Activated CD4-positive, alpha-beta T cell treated with anti-CD3 and anti-CD28 coated beads, Interleukin-2, amount 50 U/mL, for 4 hours (primary cell): ENCODE measurements around the gene PTGDR2.

Source experiments
- DNase-seq, 2 experiments: peaks; one replicate each; pipeline ENCODE4 v3.0.0-alpha.2; 2020

Gene PTGDR2

GRCh38 chr11:60858731-60859464 lies 3.1 kb upstream of the PTGDR2 start:
- DNase-seq: no peak

GRCh38 chr11:60858236-60858635 lies 2.5 kb upstream of the PTGDR2 start:
- no peak for DNase-seq

- no peak for DNase-seq
Measured at GRCh38 chr11:60857378-60858232, 1.9 kb upstream of the PTGDR2 start.

DNA sequence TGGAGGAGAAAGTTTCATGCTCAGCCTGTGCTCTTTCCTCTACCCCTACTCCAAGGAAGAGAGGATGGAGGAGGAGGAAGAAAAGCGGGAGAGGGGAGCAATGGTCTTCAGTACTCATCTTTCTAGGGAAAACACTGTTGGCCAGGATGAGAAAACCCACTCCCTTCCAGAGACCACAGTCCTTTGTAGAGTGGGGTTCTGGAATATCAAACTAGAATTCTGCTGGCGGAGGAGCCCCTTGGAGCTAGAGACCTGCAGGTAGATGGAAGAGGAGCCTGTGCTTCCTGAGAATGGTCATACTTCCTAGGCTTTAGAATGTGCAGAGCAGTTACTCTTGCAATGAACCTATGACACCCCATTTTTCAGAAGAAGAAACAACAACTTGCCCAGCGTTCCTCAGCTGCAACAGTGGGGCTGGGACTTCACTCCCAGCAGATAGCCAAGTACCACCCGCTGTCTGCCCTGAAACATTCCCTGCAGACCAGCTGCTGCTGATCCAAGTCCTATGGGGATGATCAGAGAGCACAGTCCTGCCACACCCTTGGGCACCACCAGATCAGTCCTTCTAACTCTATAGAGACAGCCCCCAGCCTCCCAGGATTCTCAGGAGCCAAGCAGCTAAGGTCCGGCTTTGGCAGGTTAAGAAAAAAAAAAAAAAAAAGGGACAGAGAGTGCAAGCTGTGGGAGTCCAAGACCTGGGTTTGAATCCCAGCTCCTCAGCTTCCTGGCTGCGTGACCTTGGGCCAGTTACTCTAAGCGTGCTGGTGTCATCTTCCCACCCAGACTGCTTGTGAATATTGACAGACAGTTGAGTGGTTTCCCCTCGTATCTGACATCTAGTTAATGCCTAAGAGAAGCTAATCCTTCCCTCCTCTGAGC lies 664 bp downstream of the PTGDR2 start:
- no peak for DNase-seq

- no peak for DNase-seq
Measured at GRCh38 chr11:60854140-60854846, 1.5 kb downstream of the PTGDR2 start.

DNA sequence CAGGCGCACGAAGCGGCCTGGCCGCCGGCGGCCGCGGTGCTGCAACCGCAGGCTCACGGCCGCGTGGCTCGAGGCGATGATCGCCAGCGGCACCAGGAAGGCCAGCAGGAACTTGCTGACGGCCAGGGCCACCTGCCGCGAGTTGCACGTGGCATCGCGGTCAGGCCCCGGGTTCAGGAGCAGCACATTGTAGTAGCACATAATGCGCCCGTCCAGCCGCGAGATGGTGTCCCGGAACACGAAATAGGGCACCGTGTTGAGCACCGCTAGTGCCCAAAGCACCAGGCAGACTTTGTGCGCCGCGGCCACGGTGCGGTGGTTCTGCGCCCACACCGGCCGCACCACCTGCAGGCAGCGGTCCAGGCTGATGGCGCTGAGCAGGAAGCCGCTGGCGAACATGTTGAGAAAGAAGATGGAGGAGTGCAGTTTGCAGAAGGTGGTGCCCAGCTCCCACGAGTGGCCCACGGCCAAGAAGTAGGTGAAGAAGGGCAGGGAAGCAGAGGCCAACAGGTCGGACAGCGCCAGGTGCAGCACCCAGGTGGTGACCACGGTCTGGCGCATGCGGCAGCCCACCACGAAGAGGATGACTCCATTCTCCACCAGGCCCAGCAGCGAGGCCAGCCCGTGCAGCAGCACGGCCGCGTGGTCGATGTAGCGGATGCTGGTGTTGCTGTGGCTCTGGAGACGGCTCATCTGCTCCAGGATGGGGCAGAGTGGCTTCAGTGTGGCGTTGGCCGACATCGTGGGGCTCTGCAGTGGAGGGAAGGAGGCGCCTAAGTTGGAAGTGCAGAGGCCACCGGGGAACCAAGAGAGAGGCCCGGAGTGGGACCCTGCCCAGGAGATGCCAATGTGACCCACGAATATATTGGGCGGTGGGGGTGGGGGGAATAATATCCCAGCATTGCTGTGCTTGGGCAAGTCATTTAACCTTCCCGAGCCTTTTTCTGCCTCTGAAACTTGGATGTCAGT lies 2.5 kb downstream of the PTGDR2 start:
- DNase-seq: no peak

- DNase-seq: no peak
Measured at GRCh38 chr11:60852117-60852981, 3.4 kb downstream of the PTGDR2 start.

DNA sequence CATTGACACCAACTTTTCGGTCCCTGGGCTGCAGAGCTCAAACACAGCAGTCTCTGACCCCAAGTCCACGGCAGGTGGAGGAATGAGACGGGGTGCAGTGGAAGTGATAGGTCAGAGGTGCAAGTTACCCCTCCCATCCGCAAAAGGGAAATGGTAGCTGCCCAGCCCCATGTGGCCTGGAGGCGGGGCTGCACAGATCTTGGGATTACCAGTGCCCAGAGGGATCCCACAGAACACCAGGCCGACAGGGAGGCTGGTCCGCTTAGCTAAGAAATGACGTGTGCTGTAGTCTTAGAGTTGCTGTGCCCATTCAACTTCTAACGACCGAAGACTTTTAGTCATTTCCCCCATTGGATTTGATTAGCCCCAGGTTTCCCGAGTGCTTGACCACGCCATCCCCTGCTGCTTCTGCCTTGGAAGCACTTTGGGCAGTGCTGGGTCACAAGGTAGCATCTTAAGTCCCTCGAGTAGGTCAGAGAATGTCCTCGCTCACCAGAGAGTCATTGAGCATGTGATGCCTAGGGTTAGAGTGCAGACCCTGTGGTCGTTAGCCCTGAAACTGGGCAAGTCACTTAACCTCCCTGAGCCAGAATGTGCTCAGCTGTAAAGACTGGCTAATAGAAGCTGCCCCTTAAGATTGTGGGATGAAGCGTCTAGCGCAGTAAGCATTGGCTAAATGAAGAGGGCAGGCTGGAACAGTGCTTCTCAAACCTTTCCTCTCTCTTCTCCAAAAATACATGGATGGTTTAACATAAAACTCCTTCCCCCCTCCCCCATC lies 4.2 kb downstream of the PTGDR2 start:
- no peak for DNase-seq

- DNase-seq: no peak
Measured at GRCh38 chr11:60849641-60850520, 5.9 kb downstream of the PTGDR2 start.

- DNase-seq: no peak
Measured at GRCh38 chr11:60848714-60849151, 7.0 kb downstream of the PTGDR2 start.

DNA sequence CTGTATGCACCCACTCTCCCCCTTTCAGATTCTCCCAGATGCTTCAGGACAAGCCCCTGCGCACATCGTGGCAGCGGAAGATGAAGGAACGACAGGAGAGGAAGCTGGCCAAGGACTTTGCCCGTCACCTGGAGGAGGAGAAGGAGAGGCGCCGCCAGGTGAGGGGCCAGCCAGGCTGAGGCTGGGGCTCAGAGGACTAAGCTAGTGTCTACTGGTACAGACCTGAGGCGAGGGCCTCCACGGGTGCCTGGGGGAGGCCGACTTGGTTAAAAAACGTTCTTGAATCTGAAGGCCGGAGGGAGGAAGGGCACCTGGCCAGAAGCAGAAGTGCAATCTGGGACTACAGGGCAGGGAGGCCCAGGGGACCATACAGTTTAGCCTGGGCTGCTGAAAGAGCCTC lies 7.9 kb downstream of the PTGDR2 start:
- no peak for DNase-seq

DNA sequence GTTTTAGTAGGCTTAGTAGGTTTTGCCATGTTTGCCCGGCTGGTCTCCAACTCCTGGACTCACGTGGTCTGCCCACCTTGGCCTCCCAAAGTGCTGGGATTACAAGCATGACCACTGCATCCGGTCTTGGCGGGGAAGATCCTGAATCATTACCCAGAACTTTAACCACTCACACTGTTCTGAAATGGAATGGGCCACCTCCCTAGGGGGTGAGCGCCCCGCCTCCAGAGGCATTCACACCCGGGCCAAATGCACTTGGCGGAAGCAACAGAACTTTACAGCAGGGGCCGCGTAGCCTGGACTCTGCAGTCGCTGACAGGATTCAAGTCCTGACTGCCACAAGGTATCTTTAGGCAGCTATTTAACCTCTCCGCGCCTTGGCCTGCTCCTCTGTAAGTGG lies 8.5 kb downstream of the PTGDR2 start:
- DNase-seq: no peak

GRCh38 chr11:60845338-60845737 lies 10.4 kb downstream of the PTGDR2 start:
- no peak for DNase-seq

- DNase-seq: no peak
Measured at GRCh38 chr11:60844870-60845221, 10.9 kb downstream of the PTGDR2 start.

DNA sequence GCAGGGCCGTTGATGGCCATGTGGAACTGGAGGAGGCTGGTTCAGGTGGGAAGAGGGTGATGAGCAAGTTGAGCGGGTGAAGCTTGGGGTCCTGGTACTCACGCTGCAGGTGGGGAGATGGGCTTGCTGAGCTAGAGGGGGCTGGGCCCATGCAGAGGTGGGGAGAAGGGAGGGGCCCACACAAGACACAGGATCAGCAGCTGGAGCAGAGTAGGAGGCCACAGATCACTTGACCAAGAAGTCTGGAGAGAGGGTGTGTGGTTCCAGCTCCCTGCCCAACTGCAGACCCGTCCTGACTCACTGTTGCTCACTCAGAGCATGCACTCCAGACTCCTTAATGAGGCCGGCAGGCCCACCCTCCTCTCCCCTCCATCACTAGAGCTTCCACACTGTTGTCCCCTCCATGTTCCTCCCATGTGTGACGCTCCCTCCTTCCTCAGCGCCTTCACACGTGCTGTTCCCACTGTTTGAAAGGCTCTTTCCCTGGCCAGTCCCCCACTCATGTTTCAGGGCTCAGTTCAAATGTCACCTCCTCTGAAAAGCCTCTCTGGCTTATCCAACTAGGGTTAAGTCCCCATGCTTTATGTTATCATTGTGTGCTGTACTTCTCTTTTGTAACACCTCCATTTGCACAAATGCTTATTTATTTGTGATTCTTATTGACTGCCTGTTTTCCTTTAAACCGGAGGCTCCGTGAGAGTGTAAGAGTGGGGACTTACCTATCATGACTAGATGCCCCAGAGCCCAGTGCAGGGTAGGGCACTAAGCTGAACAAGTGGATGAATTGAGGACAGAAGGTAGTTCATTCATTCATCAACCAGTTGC lies 11.5 kb downstream of the PTGDR2 start:
- DNase-seq: no peak

DNA sequence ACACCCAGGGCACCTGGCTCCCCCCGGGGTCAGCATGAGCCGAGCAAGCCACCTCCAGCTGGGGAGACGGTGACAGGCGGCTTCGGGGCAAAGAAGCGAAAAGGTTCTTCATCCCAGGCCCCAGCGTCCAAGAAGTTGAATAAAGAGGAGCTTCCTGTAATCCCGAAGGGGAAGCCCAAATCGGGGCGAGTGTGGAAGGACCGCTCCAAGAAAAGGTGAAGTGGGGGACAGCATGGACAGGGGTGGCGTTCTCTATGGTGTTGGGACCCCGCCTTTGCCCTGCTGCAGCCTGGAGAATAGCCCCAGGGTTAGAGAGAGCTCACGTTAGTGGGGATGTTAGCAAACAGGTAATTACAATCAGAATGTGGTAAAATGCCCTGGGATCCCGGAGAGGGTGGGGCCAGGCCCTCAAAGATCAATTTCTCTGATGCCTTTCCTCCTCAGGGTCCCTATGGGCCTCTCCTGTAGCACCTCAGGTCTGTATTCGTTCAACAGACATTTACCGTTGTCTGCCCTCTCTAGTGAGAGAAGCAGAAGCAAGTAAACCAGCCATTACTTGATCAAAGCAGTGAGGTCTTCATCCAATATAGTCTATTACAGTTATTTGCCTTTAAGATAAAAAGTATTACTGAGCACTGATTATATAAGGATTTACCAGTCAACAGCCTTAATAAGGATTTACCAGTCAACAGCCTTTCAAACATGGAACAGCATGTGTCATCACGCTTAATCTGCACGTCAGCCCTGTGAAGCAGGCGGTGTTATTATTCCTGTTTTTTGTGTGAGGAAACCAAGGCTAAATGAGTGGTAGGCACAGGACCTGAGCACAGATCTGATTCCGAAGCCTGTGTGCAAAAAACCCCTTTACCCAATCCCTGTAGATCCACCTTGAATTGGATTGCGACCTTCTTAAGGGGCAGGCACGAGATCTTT lies 12.8 kb downstream of the PTGDR2 start:
- no peak for DNase-seq
